ENCODE results near the gene PSG11.
"Not testable (repeated sequence)": the region's sequence is repeated elsewhere in the genome, so short reads cannot be mapped to it uniquely, and the experiment has no call there.

PSG11 gene

DNA sequence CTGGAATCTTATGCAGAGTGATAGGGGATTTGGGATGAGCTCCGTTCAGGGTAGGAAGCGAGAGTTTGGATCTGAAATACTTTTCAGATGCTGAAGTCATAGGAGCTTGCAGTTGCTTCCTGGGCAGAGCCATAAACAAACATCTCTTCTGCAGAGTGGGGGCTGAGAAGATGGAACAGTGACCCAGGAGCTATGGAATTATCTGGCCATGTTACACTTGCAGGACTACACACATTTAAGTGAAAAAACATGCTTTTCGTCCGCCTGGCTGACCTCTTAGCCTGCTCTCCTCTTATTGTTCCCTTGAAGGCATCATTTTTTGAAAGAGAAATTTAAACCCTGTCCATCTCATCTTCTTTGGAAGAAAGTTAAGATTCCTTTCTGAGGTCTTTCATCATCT is 40.7 kb downstream of the PSG11 start:
- no peak for DNase-seq

GRCh38 chr19:42982111-42982510 is 44.2 kb downstream of the PSG11 start:
- not testable (repeated sequence) for DNase-seq

GRCh38 chr19:42971451-42971850 is 54.8 kb downstream of the PSG11 start:
- DNase-seq, result not testable (repeated sequence)

- no peak for DNase-seq
Measured at GRCh38 chr19:42965176-42965575, 61.1 kb downstream of the PSG11 start.

GRCh38 chr19:42961119-42961518 is 65.2 kb downstream of the PSG11 start:
- no peak for DNase-seq
